ENCODE results near the gene ENOX1. TPM values are rescaled to one million over a fixed set of nuclear protein-coding genes. Genes with fewer than 3 reads are reported as not detected.

Gene ENOX1
- polyA plus RNA-seq, 1 donor (not counting 4 experiments of a cell fraction or from before 2014, with no cell fraction given), result 1.1 TPM

- dilution Hi-C loops (cut with MboI; ENCODE audit: extremely low pct_ligation_motif_present, low sequenced_read_pairs), result no loop called here
- Histone ChIP-seq H3K4me2 (ENCODE audit: control insufficient read depth, extremely low read depth, insufficient read depth, low read depth, low read length) (peak overlapping the region; percentile 95), H3K36me3 (ENCODE audit: control insufficient read depth in 2 of 2, extremely low read depth in 1 of 2, insufficient read depth in 2 of 2, low read length in 2 of 2) (no peaks in the 10 kb centered on the region), H3K9me1 (ENCODE audit: control insufficient read depth, extremely low read depth, insufficient read depth, low read length) (no peaks in the 10 kb centered on the region), H2AFZ (ENCODE audit: control insufficient read depth, low read length) (peak overlapping the region; percentile 51), H3K4me1 (ENCODE audit: control insufficient read depth, extremely low read depth, insufficient read depth, low read length) (peaks cover 48% of the 10 kb centered on the region), H3K79me2 (ENCODE audit: control insufficient read depth, insufficient read depth, low read length) (no peaks in the 10 kb centered on the region), H3K4me3 (ENCODE audit: control insufficient read depth in 2 of 3, extremely low read depth in 1 of 3, insufficient read depth in 2 of 3, low read depth in 1 of 3, low read length in 3 of 3) (peak overlapping the region in 2 of 3 experiments; percentile 41 to 58), H3K9ac (ENCODE audit: control insufficient read depth, extremely low read depth, insufficient read depth, low read length) (peak overlapping the region; percentile 60), H3K27ac (ENCODE audit: control insufficient read depth, insufficient read depth, low read length) (peak overlapping the region; percentile 81), H4K20me1 (ENCODE audit: control insufficient read depth, extremely low read depth, insufficient read depth, low read length) (no peaks in the 10 kb centered on the region), H3K27me3 (ENCODE audit: control insufficient read depth, extremely low read depth, insufficient read depth, low read length) (no peaks in the 10 kb centered on the region), H3K9me3 (ENCODE audit: control insufficient read depth, low read depth, low read length) (no peaks in the 10 kb centered on the region)
- FAIRE-seq (peak; percentile 100), DNase-seq (ENCODE audit: low read depth, low spot score) (no peak)
- TF ChIP-seq EZH2 (IDR thresholded peaks at IDR 0.05; ENCODE audit: low read length) (no peak), CTCF (optimal IDR thresholded peaks at IDR 0.05 in 1 of 3, IDR thresholded peaks at IDR 0.05 in 1 of 3, conservative IDR thresholded peaks at IDR 0.05 in 1 of 3; ENCODE audit: extremely low read depth in 1 of 3, insufficient read depth in 2 of 3, low read length in 3 of 3) (no peak)
Observed at GRCh38 chr13:43269037-43269481, 517.7 kb downstream of the ENOX1 start.

DNA sequence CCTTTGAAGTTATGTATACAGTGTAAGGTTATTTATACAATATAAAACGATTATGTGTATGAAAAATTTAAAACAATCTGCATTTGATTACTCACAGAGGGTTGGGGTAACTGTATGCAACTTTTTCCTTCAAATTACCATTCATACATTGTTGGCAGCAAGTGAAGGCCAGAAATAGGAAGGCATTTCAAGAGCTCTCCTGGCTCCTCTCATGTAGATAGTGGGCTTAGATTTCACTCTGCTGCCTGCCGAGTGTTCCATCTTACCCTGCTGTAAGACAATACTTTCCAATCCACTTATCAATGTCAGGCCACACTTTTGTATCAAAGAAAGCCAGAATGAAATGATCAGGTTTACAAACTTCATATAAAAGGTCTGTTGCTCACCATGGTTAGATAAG is 518.1 kb downstream of the ENOX1 start:
- H3K79me2 ChIP-seq (ENCODE audit: control insufficient read depth, insufficient read depth, low read length), result no peaks in the 10 kb centered on the region
- no peaks in the 10 kb centered on the region for H3K9me3 ChIP-seq (ENCODE audit: control insufficient read depth, low read depth, low read length)
- no peaks in the 10 kb centered on the region for H3K9me1 ChIP-seq (ENCODE audit: control insufficient read depth, extremely low read depth, insufficient read depth, low read length)
- peak overlapping the region; percentile 95 for H3K4me2 ChIP-seq (ENCODE audit: control insufficient read depth, extremely low read depth, insufficient read depth, low read depth, low read length)
- H3K36me3 ChIP-seq (ENCODE audit: control insufficient read depth in 2 of 2, extremely low read depth in 1 of 2, insufficient read depth in 2 of 2, low read length in 2 of 2), result no peaks in the 10 kb centered on the region
- H3K4me1 ChIP-seq (ENCODE audit: control insufficient read depth, extremely low read depth, insufficient read depth, low read length), result peaks cover 52% of the 10 kb centered on the region
- peak overlapping the region; percentile 81 for H3K27ac ChIP-seq (ENCODE audit: control insufficient read depth, insufficient read depth, low read length)
- TF ChIP-seq CTCF (optimal IDR thresholded peaks at IDR 0.05 in 1 of 3, IDR thresholded peaks at IDR 0.05 in 1 of 3, conservative IDR thresholded peaks at IDR 0.05 in 1 of 3; ENCODE audit: extremely low read depth in 1 of 3, insufficient read depth in 2 of 3, low read length in 3 of 3), result no peak
- TF ChIP-seq EZH2 (IDR thresholded peaks at IDR 0.05; ENCODE audit: low read length), result no peak
- FAIRE-seq (no peak), DNase-seq (ENCODE audit: low read depth, low spot score) (no peak)
- no peaks in the 10 kb centered on the region for H3K27me3 ChIP-seq (ENCODE audit: control insufficient read depth, extremely low read depth, insufficient read depth, low read length)
- dilution Hi-C loops (cut with MboI; ENCODE audit: extremely low pct_ligation_motif_present, low sequenced_read_pairs), result no loop called here
- H3K4me3 ChIP-seq (ENCODE audit: control insufficient read depth in 2 of 3, extremely low read depth in 1 of 3, insufficient read depth in 2 of 3, low read depth in 1 of 3, low read length in 3 of 3), result peak overlapping the region in 2 of 3 experiments; percentile 14 to 58
- H4K20me1 ChIP-seq (ENCODE audit: control insufficient read depth, extremely low read depth, insufficient read depth, low read length), result no peaks in the 10 kb centered on the region
- H2AFZ ChIP-seq (ENCODE audit: control insufficient read depth, low read length), result peak overlapping the region; percentile 51
- peak overlapping the region; percentile 60 for H3K9ac ChIP-seq (ENCODE audit: control insufficient read depth, extremely low read depth, insufficient read depth, low read length)

Measured in keratinocyte (primary cell).